Neural progenitor cell (in vitro differentiated cells): ENCODE data around the gene SLC7A6. TPM values are rescaled to one million over a fixed set of nuclear protein-coding genes. Genes with fewer than 3 reads are reported as not detected.
A peak's percentile ranks its signal among the peaks of the same experiment; 100 is the strongest.

Source experiments
- DNase-seq: peaks from one replicate; pipeline ENCODE4 v3.0.0-alpha.2; 2016; ENCODE audit warnings: low spot score
- H2AFZ ChIP-seq: fragments of 200-600 bp; sonication (generic); replicated peaks from 2 replicates; pipeline ENCODE4 v1.6.1; 2016; ENCODE audit warnings: antibody characterized with exemption
- H3F3A ChIP-seq: fragments of 200-600 bp; sonication (generic); 2 replicates; pipeline ENCODE4 v1.6.1; 2016; ENCODE audit warnings: antibody characterized with exemption, low read depth
- H3K27ac ChIP-seq: fragments of 200-600 bp; sonication (generic); 2 replicates; pipeline ENCODE4 v1.5.1; 2016; ENCODE audit warnings: mild to moderate bottlenecking
- H3K27me3 ChIP-seq: fragments of 200-600 bp; sonication (generic); 2 replicates; pipeline ENCODE4 v1.6.1; 2016; ENCODE audit warnings: mild to moderate bottlenecking, moderate library complexity
- H3K36me3 ChIP-seq: fragments of 200-600 bp; sonication (generic); 2 replicates; pipeline ENCODE4 v1.5.1; 2016
- H3K4me1 ChIP-seq: fragments of 200-600 bp; sonication (generic); 2 replicates; pipeline ENCODE4 v1.6.1; 2016; ENCODE audit warnings: mixed run types
- H3K4me2 ChIP-seq: fragments of 200-600 bp; sonication (generic); 2 replicates; pipeline ENCODE4 v1.6.1; 2016
- H3K4me3 ChIP-seq: fragments of 200-600 bp; sonication (generic); 2 replicates; pipeline ENCODE4 v1.5.1; 2016
- H3K79me2 ChIP-seq: fragments of 200-600 bp; sonication (generic); 2 replicates; pipeline ENCODE4 v1.6.1; 2016; ENCODE audit warnings: low read depth
- H3K9ac ChIP-seq: fragments of 200-600 bp; sonication (generic); 2 replicates; pipeline ENCODE4 v1.6.1; 2016
- H3K9me3 ChIP-seq: fragments of 200-600 bp; sonication (generic); 2 replicates; pipeline ENCODE4 v1.5.1; 2016; ENCODE audit warnings: low read depth
- H4K20me1 ChIP-seq: fragments of 200-600 bp; sonication (generic); 2 replicates; pipeline ENCODE4 v1.6.1; 2016; ENCODE audit warnings: low read depth
- H3K27ac Mint-ChIP-seq: 3 replicates; pipeline ENCODE4 v1.8.0; 2021; ENCODE audit warnings: mixed read lengths
- H3K27me3 Mint-ChIP-seq: 2 replicates; pipeline ENCODE4 v1.8.0; 2022; ENCODE audit warnings: low read depth, mild to moderate bottlenecking, inconsistent platforms, moderate library complexity, mixed read lengths; ENCODE audit not compliant: insufficient read depth
- H3K36me3 Mint-ChIP-seq: 3 replicates; pipeline ENCODE4 v1.8.0; 2021; ENCODE audit warnings: mixed read lengths
- H3K4me1 Mint-ChIP-seq: 3 replicates; pipeline ENCODE4 v1.8.0; 2021; ENCODE audit warnings: mixed read lengths
- H3K4me3 Mint-ChIP-seq: 3 replicates; pipeline ENCODE4 v1.8.0; 2021; ENCODE audit warnings: mild to moderate bottlenecking, moderate library complexity, mixed read lengths
- H3K9me3 Mint-ChIP-seq: 3 replicates; pipeline ENCODE4 v1.8.0; 2020; ENCODE audit warnings: mixed read lengths
- CTCF ChIP-seq: fragments of 200-600 bp; sonication (generic); IDR thresholded peaks from 2 replicates; pipeline ENCODE4 v1.5.1; 2017; ENCODE audit warnings: antibody characterized with exemption, mild to moderate bottlenecking
- EZH2 ChIP-seq: fragments of 200-600 bp; sonication (generic); IDR thresholded peaks from 2 replicates; pipeline ENCODE4 v1.6.1; 2017; ENCODE audit warnings: antibody characterized with exemption, mild to moderate bottlenecking, moderate library complexity
- EZH2phosphoT487 ChIP-seq: fragments of 200-600 bp; sonication (generic); IDR thresholded peaks from 2 replicates; pipeline ENCODE4 v1.6.1; 2017; ENCODE audit warnings: antibody characterized with exemption
- total RNA-seq: library from RNA; depleted of rRNA; stranded (reverse); fragments of >200 nt; gene quantifications from 2 replicates; pipeline ENCODE4 v1.2.3, GENCODE V29; 2015; ENCODE audit warnings: low replicate concordance

The SLC7A6 gene
- total RNA-seq, 1 donor from 2014 or later, result 5.6 TPM

- peaks cover 6% of the 10 kb centered on the region for H3F3A ChIP-seq
- no peak overlapping the region for H2AFZ ChIP-seq
- Mint-ChIP-seq H3K27me3 (no peaks in the 10 kb centered on the region), H3K27ac (no peak overlapping the region), H3K4me3 (no peak overlapping the region), H3K9me3 (no peaks in the 10 kb centered on the region), H3K4me1 (peaks cover 13% of the 10 kb centered on the region), H3K36me3 (peaks cover 17% of the 10 kb centered on the region)
- no peaks in the 10 kb centered on the region for H3K9me3 ChIP-seq
- H3K36me3 ChIP-seq, result peaks cover 6% of the 10 kb centered on the region
- peaks cover 11% of the 10 kb centered on the region for H3K4me1 ChIP-seq
- H3K9ac ChIP-seq, result no peak overlapping the region
- TF ChIP-seq EZH2 (no peak), CTCF (no peak), EZH2phosphoT487 (no peak)
- H3K4me2 ChIP-seq, result no peak overlapping the region
- no peak overlapping the region for H3K27ac ChIP-seq
- H3K27me3 ChIP-seq, result no peaks in the 10 kb centered on the region
- H3K79me2 ChIP-seq, result peaks cover 42% of the 10 kb centered on the region
- DNase-seq, result no peak
- peaks cover 13% of the 10 kb centered on the region for H4K20me1 ChIP-seq
- H3K4me3 ChIP-seq, result no peak overlapping the region
Measured at GRCh38 chr16:68306633-68307032, 42.3 kb downstream of the SLC7A6 start.

- Histone ChIP-seq H3K27me3 (no peaks in the 10 kb centered on the region), H2AFZ (no peak overlapping the region), H3K9ac (peak overlapping the region; percentile 70), H3K4me2 (peak overlapping the region; percentile 93), H3K79me2 (peaks cover 71% of the 10 kb centered on the region), H4K20me1 (peaks cover 13% of the 10 kb centered on the region), H3K27ac (no peak overlapping the region), H3F3A (peaks cover 7% of the 10 kb centered on the region), H3K9me3 (no peaks in the 10 kb centered on the region), H3K36me3 (peaks cover 6% of the 10 kb centered on the region), H3K4me1 (peaks cover 14% of the 10 kb centered on the region), H3K4me3 (peak overlapping the region; percentile 71)
- DNase-seq, result no peak
- no peak overlapping the region for H3K27ac Mint-ChIP-seq
- TF ChIP-seq EZH2phosphoT487 (no peak), CTCF (no peak), EZH2 (no peak)
- peaks cover 8% of the 10 kb centered on the region for H3K36me3 Mint-ChIP-seq
- H3K27me3 Mint-ChIP-seq, result peaks cover 2% of the 10 kb centered on the region
- peaks cover 26% of the 10 kb centered on the region for H3K4me1 Mint-ChIP-seq
- H3K9me3 Mint-ChIP-seq, result no peaks in the 10 kb centered on the region
- H3K4me3 Mint-ChIP-seq, result peak overlapping the region; percentile 98
Measured at GRCh38 chr16:68309799-68310198, 45.5 kb downstream of the SLC7A6 start.

GRCh38 chr16:68310437-68310773, 46.1 kb downstream of the SLC7A6 start:
- Mint-ChIP-seq H3K9me3 (no peaks in the 10 kb centered on the region), H3K4me1 (peaks cover 26% of the 10 kb centered on the region), H3K27ac (no peak overlapping the region), H3K27me3 (peaks cover 2% of the 10 kb centered on the region), H3K36me3 (peaks cover 5% of the 10 kb centered on the region), H3K4me3 (peak overlapping the region; percentile 98)
- Histone ChIP-seq H3K9ac (peak overlapping the region; percentile 70), H3K27me3 (no peaks in the 10 kb centered on the region), H3K4me3 (peak overlapping the region; percentile 71), H2AFZ (peak overlapping the region; percentile 80), H4K20me1 (peaks cover 13% of the 10 kb centered on the region), H3K9me3 (no peaks in the 10 kb centered on the region), H3K36me3 (peaks cover 6% of the 10 kb centered on the region), H3K27ac (peak overlapping the region; percentile 54), H3K4me2 (peak overlapping the region; percentile 93), H3F3A (peaks cover 7% of the 10 kb centered on the region), H3K79me2 (peaks cover 71% of the 10 kb centered on the region), H3K4me1 (peaks cover 14% of the 10 kb centered on the region)
- no peak for DNase-seq
- no peak for TF ChIP-seq EZH2phosphoT487
- TF ChIP-seq EZH2, result no peak
- TF ChIP-seq CTCF, result no peak
